SK-N-SH (cell line): ENCODE measurements around the gene SUFU. TPM values are rescaled to one million over a fixed set of nuclear protein-coding genes. Genes with fewer than 3 reads are reported as not detected.

Source experiments
- CTCF ChIA-PET: fragments of 300-600, 350-600 bp; formaldehyde crosslinking; extraction: SDS; loops from one replicate; lab custom pipeline; 2021; lab: Yijun Ruan, JAX
- POLR2A ChIA-PET: fragments of 350-600 bp; sonication (Branson Sonifier 250); formaldehyde crosslinking; extraction: SDS; loops from one replicate; lab custom pipeline; 2020; ENCODE audit warnings: antibody characterized with exemption, inconsistent platforms; lab: Yijun Ruan, JAX
- DNase-seq: peaks from one replicate; pipeline ENCODE4 v3.0.0; 2012
- H2AFZ ChIP-seq: fragments of 200-600 bp; sonication (generic); 2 replicates; pipeline ENCODE4 v1.8.1; 2016; ENCODE audit warnings: antibody characterized with exemption, mild to moderate bottlenecking, low read depth
- H3F3A ChIP-seq: fragments of 200-600 bp; sonication (generic); replicated peaks from 2 replicates; pipeline ENCODE3; 2016; ENCODE audit warnings: antibody characterized with exemption, mild to moderate bottlenecking; ENCODE audit not compliant: insufficient read depth
- H3K27ac ChIP-seq, 2 experiments: fragments of 200-500 bp in 1 of 2; fragments of 200-600 bp in 1 of 2; sonication (Bioruptor generic) in 1 of 2; sonication (generic), shearing (Covaris generic) in 1 of 2; 2 replicates each; pipeline versions ENCODE4 v1.5.1 to v1.6.1; 2014 to 2016; ENCODE audit warnings: low read depth in 2 of 2, inconsistent platforms in 1 of 2, low read length in 1 of 2, mild to moderate bottlenecking in 1 of 2, mixed read lengths in 1 of 2
- H3K27me3 ChIP-seq: fragments of 200-600 bp; sonication (generic), shearing (Covaris generic); 2 replicates; pipeline ENCODE4 v1.6.1; 2016; ENCODE audit warnings: mixed run types; ENCODE audit not compliant: insufficient read depth
- H3K36me3 ChIP-seq, 2 experiments: fragments of 200-500 bp in 1 of 2; fragments of 200-600 bp in 1 of 2; sonication (Bioruptor generic) in 1 of 2; sonication (generic) in 1 of 2; replicated peaks in 1 of 2; 2 replicates each; pipeline versions ENCODE3 to v1.5.1; 2014 to 2016; ENCODE audit warnings: low read length in 1 of 2, mild to moderate bottlenecking in 1 of 2; ENCODE audit not compliant: insufficient read depth in 2 of 2, control insufficient read depth in 1 of 2
- H3K4me1 ChIP-seq, 2 experiments: fragments of 200-500 bp in 1 of 2; fragments of 200-600 bp in 1 of 2; sonication (Bioruptor generic) in 1 of 2; sonication (generic), shearing (Covaris generic) in 1 of 2; 2 replicates each; pipeline versions ENCODE4 v1.5.1 to v1.6.1; 2014 to 2016; ENCODE audit warnings: low read depth in 1 of 2, low read length in 1 of 2, mixed run types in 1 of 2; ENCODE audit not compliant: insufficient read depth in 2 of 2, control insufficient read depth in 1 of 2
- H3K4me2 ChIP-seq: fragments of 200-600 bp; sonication (generic), shearing (Covaris generic); 2 replicates; pipeline ENCODE4 v1.6.1; 2017; ENCODE audit warnings: mixed run types
- H3K4me3 ChIP-seq, 2 experiments: fragments of 200-500 bp in 1 of 2; fragments of 200-600 bp in 1 of 2; sonication (Bioruptor generic) in 1 of 2; sonication (generic), shearing (Covaris generic) in 1 of 2; 2 replicates each; pipeline versions ENCODE4 v1.5.1 to v1.8.1; 2014 to 2016; ENCODE audit warnings: low read depth in 2 of 2, inconsistent platforms in 1 of 2, low read length in 1 of 2, mild to moderate bottlenecking in 1 of 2, mixed read lengths in 1 of 2, moderate library complexity in 1 of 2
- H3K79me2 ChIP-seq: fragments of 200-600 bp; sonication (generic); 2 replicates; pipeline ENCODE4 v1.8.1; 2017; ENCODE audit warnings: mild to moderate bottlenecking; ENCODE audit not compliant: insufficient read depth
- H3K9ac ChIP-seq: fragments of 200-600 bp; sonication (generic); 2 replicates; pipeline ENCODE4 v1.6.1; 2017; ENCODE audit warnings: mixed run types
- H3K9me2 ChIP-seq: fragments of 200-600 bp; sonication (generic); 2 replicates; pipeline ENCODE4 v1.6.1; 2017; ENCODE audit warnings: mixed run types
- H3K9me3 ChIP-seq: fragments of 200-600 bp; sonication (generic); 2 replicates; pipeline ENCODE4 v1.6.1; 2017; ENCODE audit warnings: mixed run types, mild to moderate bottlenecking, moderate library complexity
- H4K20me1 ChIP-seq: fragments of 200-600 bp; sonication (generic); 2 replicates; pipeline ENCODE4 v1.6.1; 2017; ENCODE audit warnings: mild to moderate bottlenecking, mixed run types; ENCODE audit not compliant: insufficient read depth
- CHD2 ChIP-seq: fragments of 150-350 bp; IDR thresholded peaks from 2 replicates; pipeline ENCODE4 v1.6.1; 2018; ENCODE audit warnings: low read length; ENCODE audit not compliant: partially characterized antibody
- CTCF ChIP-seq: fragments of 200-600 bp; sonication (generic); IDR thresholded peaks from 2 replicates; pipeline ENCODE4 v1.6.1; 2017; ENCODE audit warnings: antibody characterized with exemption, mild to moderate bottlenecking, moderate library complexity
- ELF1 ChIP-seq: IDR thresholded peaks from 2 replicates; pipeline ENCODE4 v1.4.0; 2012
- FOXJ3 ChIP-seq: sonication (generic); formaldehyde crosslinking; IDR thresholded peaks from 2 replicates; pipeline ENCODE4 v1.5.1; 2020; ENCODE audit warnings: mild to moderate bottlenecking, missing genetic modification reagents
- GATA2 ChIP-seq: sonication (generic); formaldehyde crosslinking; IDR thresholded peaks from 2 replicates; pipeline ENCODE4 v1.5.0; 2020; ENCODE audit warnings: mild to moderate bottlenecking, missing genetic modification reagents
- JUND ChIP-seq: IDR thresholded peaks from 2 replicates; pipeline ENCODE4 v1.4.0; 2012
- MAX ChIP-seq: IDR thresholded peaks from 2 replicates; pipeline ENCODE4 v1.4.0; 2012; ENCODE audit warnings: low read depth
- NFIC ChIP-seq: IDR thresholded peaks from 2 replicates; pipeline ENCODE4 v1.4.0; 2012; ENCODE audit warnings: borderline replicate concordance
- NRF1 ChIP-seq: IDR thresholded peaks from 2 replicates; pipeline ENCODE4 v1.6.1; 2012; ENCODE audit warnings: low read depth, mild to moderate bottlenecking, low read length
- RAD21 ChIP-seq: IDR thresholded peaks from 2 replicates; pipeline ENCODE4 v1.6.1; 2012; ENCODE audit warnings: mild to moderate bottlenecking, low read length
- REST ChIP-seq: IDR thresholded peaks from 2 replicates; pipeline ENCODE4 v1.6.1; 2012; ENCODE audit warnings: mild to moderate bottlenecking, low read depth, low read length, moderate library complexity
- RXRA ChIP-seq: IDR thresholded peaks from 2 replicates; pipeline ENCODE4 v1.4.0; 2012; ENCODE audit warnings: low read depth, mild to moderate bottlenecking, borderline replicate concordance
- SIN3A ChIP-seq: IDR thresholded peaks from 2 replicates; pipeline ENCODE4 v1.6.1; 2012; ENCODE audit warnings: low read depth, mild to moderate bottlenecking, low read length, moderate library complexity, borderline replicate concordance
- SMC3 ChIP-seq: IDR thresholded peaks from 2 replicates; pipeline ENCODE4 v1.6.1; 2012; ENCODE audit warnings: low read depth, low read length, improper control_type of control experiment
- TEAD4 ChIP-seq: IDR thresholded peaks from 2 replicates; pipeline ENCODE4 v1.4.0; 2012; ENCODE audit warnings: mild to moderate bottlenecking, borderline replicate concordance; ENCODE audit not compliant: insufficient read depth
- WGBS: methylation state at CpG from one replicate; pipeline ENCODE4 v1.1.6; 2017; ENCODE audit warnings: low lambda C conversion rate; 5-methylcytosine and 5-hydroxymethylcytosine counted together
- polyA plus RNA-seq, 3 experiments: library from polyadenylated mRNA; depleted of rRNA; stranded (reverse); fragments of >200 nt; gene quantifications; 2 replicates each; pipeline ENCODE4 v1.2.3, GENCODE V29; 2012

SUFU gene
- polyA plus RNA-seq, 1 of the 3 experiments (the other 2 are of a cell fraction): 5.7 TPM

- no peak overlapping the region for H3K9ac ChIP-seq
- peaks cover 0 to 25% of the 10 kb centered on the region in 2 experiments for H3K36me3 ChIP-seq
- 90% methylated on average over 6 of the region's 6 CpGs for WGBS
- peaks cover 17% of the 10 kb centered on the region for H3F3A ChIP-seq
- POLR2A ChIA-PET: no interaction called here
- no peaks in the 10 kb centered on the region for H3K79me2 ChIP-seq
- H2AFZ ChIP-seq: no peak overlapping the region
- no peak overlapping the region for H3K4me2 ChIP-seq
- H3K9me2 ChIP-seq: no peaks in the 10 kb centered on the region
- no peak overlapping the region for H3K4me3 ChIP-seq
- peaks cover 0 to 25% of the 10 kb centered on the region in 2 experiments; a peak in 3 of 4 replicates for H3K4me1 ChIP-seq
- no peaks in the 10 kb centered on the region for H3K27me3 ChIP-seq
- no peaks in the 10 kb centered on the region for H4K20me1 ChIP-seq
- CTCF ChIA-PET: interaction anchor here (2.0 to 3.6 kb wide), 2 partner anchors 17 to 44 kb away, joined by 8 to 16 read pairs; partner anchors contain the start of gene TRIM8
- TF ChIP-seq NFIC: no peak
- TF ChIP-seq SMC3: no peak
- TF ChIP-seq MAX: no peak
- TF ChIP-seq RAD21: no peak
- no peak for TF ChIP-seq CTCF
- no peak for TF ChIP-seq SIN3A
- TF ChIP-seq REST: no peak
- TF ChIP-seq ELF1: no peak
- TF ChIP-seq FOXJ3 (CRISPR knock-in tag): no peak
- TF ChIP-seq GATA2 (CRISPR knock-in tag): no peak
- no peak for TF ChIP-seq JUND
- TF ChIP-seq CHD2: no peak
- TF ChIP-seq NRF1: no peak
- no peak for TF ChIP-seq RXRA
- no peak for TF ChIP-seq TEAD4
- no peak for DNase-seq
- no peaks in the 10 kb centered on the region for H3K9me3 ChIP-seq
- H3K27ac ChIP-seq: no peak overlapping the region
Measured at GRCh38 chr10:102600816-102601215, 97.0 kb downstream of the SUFU start.
